Kidney epithelial cell (primary cell): ENCODE measurements around the gene ECEL1. TPM values are rescaled to one million over a fixed set of nuclear protein-coding genes. Genes with fewer than 3 reads are reported as not detected.

Source experiments
- DNase-seq: peaks from one replicate; pipeline ENCODE4 v3.0.0-alpha.2; 2010; ENCODE audit warnings: low read depth
- H3K27me3 ChIP-seq: 2 replicates; pipeline ENCODE4 v1.6.0; 2011; ENCODE audit warnings: low read length; ENCODE audit not compliant: control insufficient read depth, insufficient read depth
- H3K36me3 ChIP-seq: 2 replicates; pipeline ENCODE4 v1.5.1; 2011; ENCODE audit warnings: low read length; ENCODE audit not compliant: control insufficient read depth, insufficient read depth
- H3K4me3 ChIP-seq: 2 replicates; pipeline ENCODE4 v1.5.1; 2011; ENCODE audit warnings: low read depth, mild to moderate bottlenecking, control low read depth, low read length
- total RNA-seq: library from RNA; depleted of rRNA; stranded (reverse); fragments of >200 nt; gene quantifications from 2 replicates; pipeline ENCODE4 v1.2.3, GENCODE V29; 2015
- TF ChIP-seq, protein P1 (sequence below): IDR thresholded peaks from 2 replicates; pipeline ENCODE4 v1.5.1; 2011; ENCODE audit warnings: mild to moderate bottlenecking, moderate library complexity, low read length, control low read depth, inconsistent platforms; ENCODE audit not compliant: insufficient read depth, poor library complexity, severe bottlenecking

The ECEL1 gene
- total RNA-seq, 1 donor from 2014 or later: 2.2 TPM

DNA sequence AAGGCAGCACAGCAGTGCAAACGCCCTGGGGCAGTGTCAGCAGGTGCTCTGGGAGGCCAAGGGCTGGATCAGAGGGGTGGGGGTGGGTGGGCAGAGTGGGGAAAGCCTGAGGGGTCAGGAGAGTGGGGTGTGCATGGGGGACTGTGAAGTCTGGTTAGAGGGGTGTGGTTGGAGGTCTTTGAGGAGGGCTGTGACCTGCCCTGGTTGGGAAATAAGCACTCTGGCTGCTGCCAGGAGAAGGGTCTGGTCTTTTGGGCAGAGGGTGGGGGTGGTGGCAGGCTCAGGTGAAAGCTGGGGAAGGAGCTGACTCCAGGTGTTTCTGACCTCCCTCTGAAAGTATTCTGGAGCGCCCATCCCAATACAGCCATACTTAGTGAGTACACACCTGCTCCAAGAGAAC, 27.5 kb downstream of the ECEL1 start:
- DNase-seq: no peak
- H3K27me3 ChIP-seq: peaks cover 25% of the 10 kb centered on the region
- TF ChIP-seq, protein P1, sequence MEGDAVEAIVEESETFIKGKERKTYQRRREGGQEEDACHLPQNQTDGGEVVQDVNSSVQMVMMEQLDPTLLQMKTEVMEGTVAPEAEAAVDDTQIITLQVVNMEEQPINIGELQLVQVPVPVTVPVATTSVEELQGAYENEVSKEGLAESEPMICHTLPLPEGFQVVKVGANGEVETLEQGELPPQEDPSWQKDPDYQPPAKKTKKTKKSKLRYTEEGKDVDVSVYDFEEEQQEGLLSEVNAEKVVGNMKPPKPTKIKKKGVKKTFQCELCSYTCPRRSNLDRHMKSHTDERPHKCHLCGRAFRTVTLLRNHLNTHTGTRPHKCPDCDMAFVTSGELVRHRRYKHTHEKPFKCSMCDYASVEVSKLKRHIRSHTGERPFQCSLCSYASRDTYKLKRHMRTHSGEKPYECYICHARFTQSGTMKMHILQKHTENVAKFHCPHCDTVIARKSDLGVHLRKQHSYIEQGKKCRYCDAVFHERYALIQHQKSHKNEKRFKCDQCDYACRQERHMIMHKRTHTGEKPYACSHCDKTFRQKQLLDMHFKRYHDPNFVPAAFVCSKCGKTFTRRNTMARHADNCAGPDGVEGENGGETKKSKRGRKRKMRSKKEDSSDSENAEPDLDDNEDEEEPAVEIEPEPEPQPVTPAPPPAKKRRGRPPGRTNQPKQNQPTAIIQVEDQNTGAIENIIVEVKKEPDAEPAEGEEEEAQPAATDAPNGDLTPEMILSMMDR: no peak

DNA sequence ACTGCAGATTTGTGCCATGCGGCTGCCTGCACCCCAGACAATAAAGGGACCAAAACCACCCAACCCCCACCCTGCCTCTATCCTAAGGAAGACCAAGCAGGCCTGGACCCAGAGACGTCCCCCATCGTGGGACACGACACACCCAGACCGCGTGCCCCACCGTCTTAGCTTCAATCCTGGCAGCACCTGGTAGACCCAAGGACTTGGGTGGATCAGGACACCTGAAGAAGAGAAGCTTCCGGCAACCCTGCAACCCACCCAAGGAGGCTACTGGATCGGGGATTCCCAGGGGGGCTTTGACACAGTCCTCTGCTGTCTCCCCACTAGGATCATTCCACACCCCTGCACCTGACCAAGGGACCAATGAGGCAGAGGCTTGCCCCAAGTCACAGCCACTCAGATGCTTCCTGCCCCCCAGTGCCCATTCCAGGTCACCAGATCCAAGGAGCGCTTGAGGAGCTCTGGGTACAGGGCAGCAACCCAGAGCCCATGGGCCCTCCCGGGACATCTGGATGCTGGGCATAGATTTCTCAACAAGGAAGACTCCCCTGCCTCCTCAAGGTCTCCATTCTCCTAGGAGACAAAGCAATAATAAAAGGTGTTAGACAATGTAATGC, 28.1 kb downstream of the ECEL1 start:
- Histone ChIP-seq H3K36me3 (no peaks in the 10 kb centered on the region), H3K27me3 (peaks cover 28% of the 10 kb centered on the region), H3K4me3 (no peak overlapping the region)
- TF ChIP-seq, protein P1: no peak
- DNase-seq: no peak

More for the DNA sequence above, 27.5 kb downstream of the ECEL1 start:
- H3K4me3 ChIP-seq: no peak overlapping the region
- no peaks in the 10 kb centered on the region for H3K36me3 ChIP-seq

DNA sequence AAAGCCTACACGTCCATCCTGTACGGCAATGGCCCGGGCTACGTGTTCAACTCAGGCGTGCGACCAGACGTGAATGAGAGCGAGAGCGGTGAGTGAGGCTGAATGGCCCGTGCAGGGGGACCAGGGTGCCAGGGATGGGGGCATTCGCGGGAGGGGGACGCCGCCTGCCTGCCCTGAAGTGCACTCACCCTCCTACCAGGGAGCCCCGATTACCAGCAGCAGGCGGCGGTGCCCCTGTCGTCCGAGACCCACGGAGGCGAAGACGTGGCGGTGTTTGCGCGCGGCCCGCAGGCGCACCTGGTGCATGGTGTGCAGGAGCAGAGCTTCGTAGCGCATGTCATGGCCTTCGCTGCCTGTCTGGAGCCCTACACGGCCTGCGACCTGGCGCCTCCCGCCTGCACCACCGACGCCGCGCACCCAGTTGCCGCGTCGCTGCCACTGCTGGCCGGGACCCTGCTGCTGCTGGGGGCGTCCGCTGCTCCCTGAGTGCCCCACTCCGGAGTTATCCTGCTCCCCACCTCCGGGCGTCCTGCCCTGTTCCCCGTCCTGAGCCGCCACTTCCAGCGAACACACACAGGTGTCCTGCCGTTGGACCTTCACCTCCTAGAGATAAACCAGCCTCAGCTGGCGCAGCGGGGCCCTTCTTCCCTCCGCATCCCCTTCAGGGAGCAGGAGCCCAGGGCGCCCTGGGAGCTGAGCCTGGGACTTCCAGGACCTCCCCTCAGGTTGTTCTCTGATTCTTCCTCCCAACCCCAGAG, 28.8 kb downstream of the ECEL1 start:
- Histone ChIP-seq H3K4me3 (no peak overlapping the region), H3K36me3 (no peaks in the 10 kb centered on the region)
- no peak for DNase-seq

DNA sequence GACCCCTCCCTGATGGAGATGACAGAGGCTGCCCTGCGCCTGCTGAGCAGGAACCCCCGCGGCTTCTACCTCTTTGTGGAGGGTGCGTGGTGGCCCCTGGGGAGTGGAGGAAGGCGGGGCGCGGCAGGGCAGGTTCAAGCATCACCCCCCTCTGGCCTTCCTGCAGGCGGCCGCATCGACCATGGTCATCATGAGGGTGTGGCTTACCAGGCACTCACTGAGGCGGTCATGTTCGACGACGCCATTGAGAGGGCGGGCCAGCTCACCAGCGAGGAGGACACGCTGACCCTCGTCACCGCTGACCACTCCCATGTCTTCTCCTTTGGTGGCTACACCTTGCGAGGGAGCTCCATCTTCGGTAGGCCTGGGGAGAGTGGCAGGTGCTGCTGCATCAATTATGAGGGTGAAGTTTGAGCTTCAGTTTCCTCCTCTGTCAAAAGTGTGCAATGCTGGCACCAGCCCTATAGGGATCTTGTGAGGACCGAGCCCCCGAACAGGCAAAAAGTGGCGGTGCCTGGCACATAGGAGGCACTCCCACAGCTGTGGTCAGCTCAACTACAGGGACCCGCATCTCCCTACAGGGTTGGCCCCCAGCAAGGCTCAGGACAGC, 29.5 kb downstream of the ECEL1 start:
- TF ChIP-seq, protein P1: no peak
- no peaks in the 10 kb centered on the region for H3K36me3 ChIP-seq
- peaks cover 29% of the 10 kb centered on the region for H3K27me3 ChIP-seq
- H3K4me3 ChIP-seq: no peak overlapping the region
- no peak for DNase-seq

More for the DNA sequence above, 28.8 kb downstream of the ECEL1 start:
- TF ChIP-seq, protein P1: no peak
- H3K27me3 ChIP-seq: peaks cover 27% of the 10 kb centered on the region

DNA sequence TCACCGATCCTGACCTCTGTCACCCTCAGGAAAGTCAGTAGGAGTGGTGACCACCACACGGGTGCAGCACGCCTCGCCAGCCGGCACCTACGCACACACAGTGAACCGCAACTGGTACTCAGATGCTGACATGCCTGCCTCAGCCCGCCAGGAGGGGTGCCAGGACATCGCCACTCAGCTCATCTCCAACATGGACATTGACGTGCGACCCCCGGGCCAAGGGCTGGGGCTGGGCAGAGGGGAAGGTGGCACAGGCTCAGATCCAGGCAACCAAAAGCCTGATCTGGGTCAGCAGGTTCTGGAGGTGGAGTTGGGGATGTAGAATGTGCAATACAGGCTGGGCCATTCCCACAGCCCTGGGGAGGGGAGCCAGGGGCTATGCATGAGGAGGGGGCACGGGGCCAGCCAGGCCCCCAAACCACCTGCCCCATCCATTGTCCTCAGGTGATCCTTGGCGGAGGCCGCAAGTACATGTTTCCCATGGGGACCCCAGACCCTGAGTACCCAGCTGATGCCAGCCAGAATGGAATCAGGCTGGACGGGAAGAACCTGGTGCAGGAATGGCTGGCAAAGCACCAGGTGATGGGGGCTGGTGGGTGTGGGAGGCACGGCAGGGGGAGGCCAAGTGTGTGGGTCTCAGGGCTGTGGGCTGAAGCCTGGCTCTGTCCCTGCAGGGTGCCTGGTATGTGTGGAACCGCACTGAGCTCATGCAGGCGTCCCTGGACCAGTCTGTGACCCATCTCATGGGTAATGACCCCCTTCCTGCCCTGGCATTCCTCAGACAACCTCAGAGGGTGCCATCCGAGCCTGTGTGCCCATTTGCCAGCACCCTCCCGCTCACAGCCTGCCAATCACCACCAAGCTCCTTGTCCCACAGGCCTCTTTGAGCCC, 30.3 kb downstream of the ECEL1 start:
- DNase-seq: no peak
- Histone ChIP-seq H3K4me3 (no peak overlapping the region), H3K36me3 (no peaks in the 10 kb centered on the region), H3K27me3 (peaks cover 29% of the 10 kb centered on the region)
- TF ChIP-seq, protein P1: no peak
